Left lung (tissue), 10 donors: ENCODE measurements around the gene RBM20. TPM values are rescaled to one million over a fixed set of nuclear protein-coding genes. Genes with fewer than 3 reads are reported as not detected.

Experiments used
- ATAC-seq: fragments of 200-7000 bp; cut with Tn5 transposase; one replicate; pipeline ENCODE4 v1.9.1; 2020; ENCODE audit warnings: moderate library complexity
- DNase-seq, 4 donors: peaks; one replicate each; pipeline ENCODE4 v3.0.0-alpha.2; 2013 to 2020
- H3K27ac ChIP-seq, 2 donors: fragments of 200-600 bp; sonication (generic) in 1 of 2; one replicate each; pipeline versions ENCODE4 v1.5.0 to v1.8.0; 2020 to 2021
- H3K27me3 ChIP-seq, 2 donors: fragments of 200-600 bp; sonication (generic) in 1 of 2; one replicate each; pipeline versions ENCODE4 v1.5.0 to v1.8.0; 2020 to 2021
- H3K36me3 ChIP-seq, 2 donors: fragments of 200-600 bp; sonication (generic) in 1 of 2; one replicate each; pipeline versions ENCODE4 v1.5.0 to v1.8.0; 2020 to 2021
- H3K4me1 ChIP-seq, 2 donors: fragments of 200-600 bp; one replicate each; pipeline ENCODE4 v1.8.0; 2021
- H3K4me3 ChIP-seq, 2 donors: fragments of 200-600 bp; sonication (generic) in 1 of 2; one replicate each; pipeline versions ENCODE4 v1.5.0 to v1.8.0; 2020 to 2021; ENCODE audit warnings: mild to moderate bottlenecking in 1 of 2
- H3K9me3 ChIP-seq, 2 donors: fragments of 200-600 bp; sonication (generic) in 1 of 2; one replicate each; pipeline versions ENCODE4 v1.5.0 to v1.8.0; 2020 to 2021
- intact Hi-C, 2 donors: fragments of 100-400 bp; cut with DNase I; formaldehyde crosslinking; loops; one replicate each; pipeline versions ENCODE4 v1.11.2 to v1.14.2; 2022
- polyA plus RNA-seq, 6 donors: library from polyadenylated mRNA; unstranded; fragments of 120-200 nt; gene quantifications; one replicate each; pipeline ENCODE4 v1.2.1, GENCODE V29; 2013; ENCODE audit not compliant: insufficient read length in 6 of 6
- total RNA-seq, 2 donors: library from RNA; stranded (reverse); fragmentation: NEBNext Ultra II Directional; extraction: Animal tissue kit (Norgen Biotek cat#: 25700); gene quantifications; one replicate each; pipeline ENCODE4 v1.2.1, GENCODE V29; 2021
- TF ChIP-seq, protein P1 (sequence below), 2 donors: fragments of 200-600 bp; sonication (generic) in 1 of 2; IDR thresholded peaks; one replicate each; pipeline versions ENCODE4 v1.5.0 to v1.8.0; 2021; ENCODE audit warnings: antibody characterized with exemption in 2 of 2
- donor health status: DM: no; HTN: yes; CAD: no.
- donor health status: DM: no; HTN: no; CAD: no.

RBM20 gene
- total and polyA plus RNA-seq, 8 donors = 0.55 to 1.8 (median 1.1) TPM

DNA sequence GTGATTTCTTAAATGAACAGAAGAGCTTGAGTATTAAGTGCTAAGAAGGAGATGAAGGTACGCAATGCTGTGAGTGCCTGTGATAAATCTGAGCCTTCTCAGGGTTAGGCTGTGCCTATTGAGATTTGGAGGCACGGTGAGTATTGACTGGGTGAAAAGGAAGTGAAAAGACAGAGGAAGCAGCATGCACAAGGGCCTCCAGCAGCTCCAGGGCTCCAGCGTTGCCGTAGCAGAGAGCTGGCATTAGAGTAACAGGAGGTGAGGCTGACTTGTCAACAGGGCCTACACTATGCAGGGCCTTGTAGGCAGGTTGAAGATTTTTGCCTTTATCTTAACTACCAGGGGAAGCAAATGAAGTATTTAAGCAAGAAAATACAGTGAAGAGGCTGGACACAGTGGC is 173.5 kb downstream of the RBM20 start:
- no peak for DNase-seq
- Histone ChIP-seq H3K4me3 (no peak overlapping the region), H3K36me3 (no peaks in the 10 kb centered on the region), H3K9me3 (no peaks in the 10 kb centered on the region), H3K27ac (no peak overlapping the region), H3K4me1 (peaks cover 0 to 29% of the 10 kb centered on the region in 2 donors), H3K27me3 (no peaks in the 10 kb centered on the region)
- intact Hi-C loops = no loop called here
- TF ChIP-seq, protein P1, sequence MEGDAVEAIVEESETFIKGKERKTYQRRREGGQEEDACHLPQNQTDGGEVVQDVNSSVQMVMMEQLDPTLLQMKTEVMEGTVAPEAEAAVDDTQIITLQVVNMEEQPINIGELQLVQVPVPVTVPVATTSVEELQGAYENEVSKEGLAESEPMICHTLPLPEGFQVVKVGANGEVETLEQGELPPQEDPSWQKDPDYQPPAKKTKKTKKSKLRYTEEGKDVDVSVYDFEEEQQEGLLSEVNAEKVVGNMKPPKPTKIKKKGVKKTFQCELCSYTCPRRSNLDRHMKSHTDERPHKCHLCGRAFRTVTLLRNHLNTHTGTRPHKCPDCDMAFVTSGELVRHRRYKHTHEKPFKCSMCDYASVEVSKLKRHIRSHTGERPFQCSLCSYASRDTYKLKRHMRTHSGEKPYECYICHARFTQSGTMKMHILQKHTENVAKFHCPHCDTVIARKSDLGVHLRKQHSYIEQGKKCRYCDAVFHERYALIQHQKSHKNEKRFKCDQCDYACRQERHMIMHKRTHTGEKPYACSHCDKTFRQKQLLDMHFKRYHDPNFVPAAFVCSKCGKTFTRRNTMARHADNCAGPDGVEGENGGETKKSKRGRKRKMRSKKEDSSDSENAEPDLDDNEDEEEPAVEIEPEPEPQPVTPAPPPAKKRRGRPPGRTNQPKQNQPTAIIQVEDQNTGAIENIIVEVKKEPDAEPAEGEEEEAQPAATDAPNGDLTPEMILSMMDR (IDR thresholded peaks at IDR 0.05) = no peak
- no peak for ATAC-seq

DNA sequence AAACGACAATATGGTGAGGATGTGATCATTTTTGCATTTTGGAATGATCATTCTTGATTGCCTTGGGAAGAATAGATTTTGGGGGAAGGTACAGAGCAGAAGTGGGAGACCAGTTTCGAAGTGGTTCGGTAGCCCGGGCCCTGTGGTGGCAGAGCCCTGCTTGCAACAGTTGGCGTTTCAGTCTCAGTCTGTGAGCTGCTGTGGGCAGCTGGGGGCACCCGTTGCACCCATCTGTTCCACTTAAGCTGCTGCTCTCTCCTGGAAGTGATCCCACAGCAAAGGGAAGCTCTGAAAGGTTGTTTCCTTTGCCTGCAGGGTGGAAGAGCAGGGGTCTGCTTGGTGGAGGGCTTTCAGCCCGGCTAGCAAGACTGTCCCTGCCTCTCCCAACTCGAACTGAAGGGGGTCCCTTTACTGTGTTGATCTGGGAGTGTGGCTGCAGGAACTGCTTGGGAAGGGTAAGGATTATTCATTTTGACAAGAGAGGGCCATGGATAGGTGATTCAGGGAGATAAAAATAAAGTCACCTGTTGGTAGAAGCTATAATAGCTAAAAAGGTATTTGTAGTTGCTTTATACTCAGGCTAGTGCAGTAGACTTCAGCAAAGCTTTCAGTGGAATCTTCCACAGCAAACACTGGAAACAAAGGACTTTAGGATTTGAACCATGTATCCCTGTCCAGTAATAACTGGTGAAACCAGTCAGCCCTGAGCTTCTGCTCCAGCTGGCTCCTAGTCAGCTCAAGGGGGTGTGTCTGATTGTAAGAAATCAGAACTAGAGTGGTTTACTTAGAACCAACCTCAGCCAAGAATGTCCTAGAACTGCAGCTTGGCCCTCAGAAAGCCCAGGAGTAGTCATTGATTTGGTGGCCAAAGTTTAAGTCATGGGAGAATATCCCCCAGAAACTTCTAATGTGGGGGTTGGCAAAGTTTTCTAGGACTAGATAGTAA is 174.4 kb downstream of the RBM20 start:
- intact Hi-C loops = no loop called here
- Histone ChIP-seq H3K27ac (no peak overlapping the region), H3K36me3 (no peaks in the 10 kb centered on the region), H3K4me3 (no peak overlapping the region), H3K9me3 (no peaks in the 10 kb centered on the region), H3K4me1 (peaks cover 0 to 29% of the 10 kb centered on the region in 2 donors), H3K27me3 (no peaks in the 10 kb centered on the region)
- DNase-seq = no peak
- ATAC-seq = peak; percentile 76
- TF ChIP-seq, protein P1 (IDR thresholded peaks at IDR 0.05) = no peak

DNA sequence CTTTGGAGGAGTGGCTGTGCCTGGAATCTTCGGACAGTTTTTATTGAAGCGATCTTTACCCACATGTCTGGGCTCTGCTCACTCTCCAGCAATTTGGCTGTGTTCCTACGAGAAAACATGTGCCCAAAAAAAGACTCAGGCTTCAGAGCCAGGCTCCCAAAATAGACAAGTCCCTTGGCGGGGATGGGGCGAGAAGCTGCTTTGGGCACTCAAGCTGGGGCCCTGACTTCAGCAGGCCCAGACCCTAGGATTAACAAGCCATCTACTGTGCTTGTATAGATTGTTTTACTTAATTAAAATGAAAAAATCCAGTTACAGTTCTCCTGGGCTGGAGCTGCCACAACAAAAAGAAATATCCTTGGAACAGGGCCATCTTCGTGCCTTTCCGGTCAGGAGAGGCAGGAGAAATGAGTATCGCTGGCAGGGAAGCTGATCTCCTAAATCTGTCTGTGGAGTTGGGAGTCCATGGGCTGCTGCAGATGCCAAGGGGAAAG is 176.2 kb downstream of the RBM20 start:
- ATAC-seq (no peak), DNase-seq (no peak)
- H3K27ac ChIP-seq = peak overlapping the region in 1 of 2 donors; percentile 20
- H3K4me1 ChIP-seq = peaks cover 0 to 29% of the 10 kb centered on the region in 2 donors
- H3K36me3 ChIP-seq = no peaks in the 10 kb centered on the region
- H3K9me3 ChIP-seq = no peaks in the 10 kb centered on the region
- H3K27me3 ChIP-seq = no peaks in the 10 kb centered on the region
- no peak overlapping the region for H3K4me3 ChIP-seq
- TF ChIP-seq, protein P1 (IDR thresholded peaks at IDR 0.05) = no peak
- intact Hi-C loops = no loop called here

DNA sequence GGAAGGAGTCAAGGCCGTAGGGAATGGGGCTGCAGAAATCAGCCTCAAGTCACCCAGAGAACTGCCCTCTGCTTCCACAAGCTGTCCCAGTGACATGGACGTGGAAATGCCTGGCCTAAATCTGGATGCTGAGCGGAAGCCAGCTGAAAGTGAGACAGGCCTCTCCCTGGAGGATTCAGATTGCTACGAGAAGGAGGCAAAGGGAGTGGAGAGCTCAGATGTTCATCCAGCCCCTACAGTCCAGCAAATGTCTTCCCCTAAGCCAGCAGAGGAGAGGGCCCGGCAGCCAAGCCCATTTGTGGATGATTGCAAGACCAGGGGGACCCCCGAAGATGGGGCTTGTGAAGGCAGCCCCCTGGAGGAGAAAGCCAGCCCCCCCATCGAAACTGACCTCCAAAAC is 177.4 kb downstream of the RBM20 start:
- ATAC-seq = no peak
- intact Hi-C loops = no loop called here
- Histone ChIP-seq H3K4me3 (no peak overlapping the region), H3K9me3 (no peaks in the 10 kb centered on the region), H3K27ac (no peak overlapping the region), H3K36me3 (no peaks in the 10 kb centered on the region), H3K27me3 (no peaks in the 10 kb centered on the region), H3K4me1 (peaks cover 0 to 29% of the 10 kb centered on the region in 2 donors)
- DNase-seq = no peak
- TF ChIP-seq, protein P1 (IDR thresholded peaks at IDR 0.05) = no peak

DNA sequence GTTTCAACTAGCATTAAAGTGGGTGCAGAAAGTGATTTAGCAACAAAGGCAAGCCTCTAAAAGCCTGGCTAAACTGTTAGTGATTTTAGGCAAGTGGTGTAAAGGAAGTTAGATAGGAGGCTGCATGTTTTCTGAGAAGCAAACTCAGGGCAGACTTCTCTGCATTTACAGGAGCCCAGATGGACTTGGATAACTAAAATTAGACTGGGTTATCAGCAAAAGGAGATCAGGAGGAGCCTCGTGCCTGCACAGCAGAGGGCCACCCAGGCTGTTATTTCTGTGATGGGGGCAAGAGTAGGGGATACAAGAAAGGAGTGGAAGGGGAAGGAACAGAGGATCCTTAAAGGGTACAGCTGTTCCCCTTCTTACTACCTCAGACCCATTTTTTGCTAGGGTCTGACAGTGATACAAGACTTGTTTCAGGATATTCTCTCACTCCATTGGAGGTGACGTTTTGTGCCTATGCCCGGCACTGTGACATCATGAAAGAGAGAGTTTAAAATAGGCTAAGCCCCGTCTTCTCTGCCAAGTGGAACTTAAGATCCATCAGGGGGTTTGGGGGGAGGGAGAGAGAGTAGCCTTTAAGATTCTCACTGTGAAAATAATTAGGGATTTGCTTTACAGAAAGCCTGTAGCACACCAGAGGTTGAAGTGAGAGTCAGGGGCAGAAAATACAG is 178.0 kb downstream of the RBM20 start:
- intact Hi-C loops = no loop called here
- Histone ChIP-seq H3K27me3 (no peaks in the 10 kb centered on the region), H3K27ac (no peak overlapping the region), H3K9me3 (no peaks in the 10 kb centered on the region), H3K4me3 (no peak overlapping the region), H3K36me3 (no peaks in the 10 kb centered on the region), H3K4me1 (peaks cover 0 to 29% of the 10 kb centered on the region in 2 donors)
- DNase-seq = no peak
- TF ChIP-seq, protein P1 (IDR thresholded peaks at IDR 0.05) = no peak
- no peak for ATAC-seq
